Activated CD4-positive, alpha-beta T cell treated with anti-CD3 and anti-CD28 coated beads, Interleukin-2, amount 50 U/mL, for 24 hours (primary cell): ENCODE measurements around the gene GTF3C1.

ENCODE experiments used
- DNase-seq, 2 donors: peaks; one replicate each; pipeline ENCODE4 v3.0.0-alpha.2; 2020; ENCODE audit warnings: low read depth in 1 of 2, low spot score in 1 of 2

The GTF3C1 gene

DNA sequence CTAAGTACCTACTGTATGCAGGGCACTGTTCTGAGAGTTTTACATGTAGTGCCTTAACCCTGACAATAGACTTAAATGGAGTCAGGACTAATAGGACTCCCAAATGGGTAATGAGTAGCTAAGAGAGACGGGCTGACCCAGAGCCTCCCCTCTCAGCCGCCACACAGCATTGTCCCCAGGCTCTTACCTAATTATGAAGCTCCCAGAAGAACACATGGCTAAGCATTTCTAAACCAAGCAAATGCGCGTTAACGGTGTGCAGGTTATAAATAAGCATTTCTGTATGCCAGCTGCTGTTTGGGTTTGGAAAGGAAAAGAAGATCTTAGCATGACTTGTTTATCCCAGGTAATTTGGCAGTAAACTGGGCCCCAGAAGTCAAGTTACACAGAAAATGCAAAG, 14.5 kb upstream of the GTF3C1 start:
- DNase-seq: no peak

DNA sequence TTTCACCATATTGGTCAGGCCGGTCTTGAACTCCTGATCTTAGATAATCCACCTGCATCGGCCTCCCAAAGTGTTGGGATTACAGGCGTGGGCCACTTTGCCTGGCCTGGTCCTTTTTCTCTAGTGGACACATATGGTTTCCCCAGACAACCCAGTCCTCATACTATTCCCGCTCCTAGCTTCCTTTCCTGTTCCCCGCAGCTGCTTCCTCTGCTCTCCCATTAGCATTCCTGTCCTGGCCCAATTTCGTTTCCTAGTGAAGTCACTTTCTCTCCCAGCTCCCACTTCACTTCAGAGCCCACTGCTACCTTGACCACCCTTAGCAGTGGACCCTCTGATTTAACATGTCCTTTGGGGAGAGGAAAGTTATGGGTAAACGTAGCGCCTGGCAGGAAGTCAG, 11.5 kb upstream of the GTF3C1 start:
- DNase-seq: no peak

DNA sequence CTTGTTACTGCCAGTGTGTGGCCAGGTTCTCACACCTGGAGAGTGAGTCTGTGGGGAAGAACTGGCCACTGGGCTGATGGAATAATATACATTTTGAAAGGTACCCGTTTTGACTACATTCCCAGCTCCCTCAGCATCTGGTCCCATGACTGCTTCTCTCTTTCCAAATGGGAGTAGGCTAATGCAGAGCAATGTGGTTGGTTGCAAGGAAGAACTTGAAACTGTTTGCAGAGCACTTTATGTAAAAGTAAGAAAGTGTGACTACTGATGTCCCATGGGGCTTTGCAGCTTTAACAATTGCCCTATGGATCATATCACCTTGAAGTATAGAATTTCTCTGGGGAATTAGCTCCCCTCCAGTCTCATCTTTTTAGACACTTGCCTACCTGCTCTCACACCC, 9.2 kb upstream of the GTF3C1 start:
- no peak for DNase-seq

DNA sequence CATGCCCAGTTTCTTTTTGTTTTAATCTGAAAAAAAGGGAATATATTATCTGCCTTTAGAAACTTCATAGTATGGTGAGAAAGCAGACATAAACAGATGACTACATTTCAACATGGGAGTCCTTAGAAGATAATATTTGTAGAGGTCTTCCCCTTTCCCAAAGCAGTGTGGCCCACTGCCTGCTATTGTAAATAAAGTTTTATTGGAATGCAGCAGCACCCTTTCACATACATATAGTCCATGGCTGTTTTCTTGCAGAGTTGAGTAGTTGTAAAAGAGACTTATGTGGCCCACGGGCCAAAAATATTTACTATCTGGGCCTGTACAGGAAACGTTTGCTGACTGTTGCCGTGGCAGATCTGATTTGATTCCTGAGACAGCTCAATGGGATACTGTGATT, 8.7 kb upstream of the GTF3C1 start:
- DNase-seq: no peak

DNA sequence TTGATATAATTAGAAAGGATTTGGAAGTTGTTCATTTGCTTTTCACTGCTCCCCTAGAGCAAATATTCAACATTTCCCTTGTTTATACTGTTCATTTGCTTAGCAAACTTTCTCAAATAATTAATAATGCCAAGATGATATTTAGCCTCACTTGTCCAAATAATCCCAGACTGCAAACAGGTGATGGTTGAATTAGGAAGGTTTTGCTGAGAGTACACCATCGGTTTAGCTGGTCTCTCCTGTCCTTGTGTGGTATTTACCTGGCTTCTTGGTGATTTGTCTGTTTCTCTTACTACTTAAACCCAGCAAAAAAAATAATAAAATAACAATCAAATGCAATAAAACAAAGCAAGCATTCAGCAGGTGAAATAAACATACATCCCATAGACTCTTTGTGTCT, 6.8 kb upstream of the GTF3C1 start:
- DNase-seq: no peak

DNA sequence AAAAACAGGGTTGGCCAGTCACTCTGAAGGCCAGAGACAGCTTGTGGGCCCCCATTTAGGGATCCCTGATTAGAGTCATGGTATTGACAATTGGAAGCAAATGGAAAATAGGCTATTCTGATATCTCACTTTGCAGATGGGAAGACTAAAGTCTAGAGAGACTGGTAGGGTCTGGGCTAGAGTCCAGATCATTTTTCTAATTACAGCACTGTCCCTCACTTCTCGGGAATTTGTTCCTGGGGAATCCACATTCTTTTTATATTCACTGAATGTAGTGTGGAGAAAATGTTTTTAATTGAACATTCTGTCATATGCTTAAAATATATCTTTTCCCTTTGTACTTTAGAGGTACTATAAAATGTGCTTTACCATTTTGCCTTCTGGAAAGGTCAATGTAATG, 1.3 kb upstream of the GTF3C1 start:
- DNase-seq: no peak

DNA sequence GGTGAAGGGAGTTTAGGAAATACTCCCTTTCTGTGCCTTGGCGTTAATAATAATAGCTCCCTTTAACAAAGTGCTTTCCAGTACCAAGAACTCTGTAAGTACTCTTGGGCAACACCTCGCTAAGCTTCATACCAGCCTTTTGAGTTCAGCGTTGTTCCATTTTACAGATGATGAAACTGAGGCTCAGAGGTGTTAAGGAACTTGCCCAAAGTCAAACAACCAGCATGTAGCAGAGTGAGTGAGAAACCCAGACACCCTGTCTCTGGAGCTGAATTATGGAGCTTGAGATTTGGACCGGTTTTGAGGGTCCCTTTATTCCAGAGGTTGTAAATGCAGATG, 838 bp upstream of the GTF3C1 start:
- no peak for DNase-seq

DNA sequence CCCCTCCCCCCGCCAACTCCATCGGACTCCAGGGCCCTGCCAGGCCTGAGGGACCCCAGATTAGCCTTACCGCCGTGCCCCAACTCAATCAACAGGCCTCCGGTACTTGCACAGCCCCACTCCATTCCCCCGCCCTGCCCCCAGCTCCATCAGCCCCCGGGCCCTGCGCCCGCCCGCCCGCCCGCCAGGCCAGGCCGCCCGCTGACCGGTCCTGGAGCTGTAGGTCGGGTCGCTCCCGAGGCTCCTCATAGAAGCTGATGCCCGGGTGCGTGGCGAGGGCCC, 308 bp downstream of the GTF3C1 start:
- DNase-seq: no peak

DNA sequence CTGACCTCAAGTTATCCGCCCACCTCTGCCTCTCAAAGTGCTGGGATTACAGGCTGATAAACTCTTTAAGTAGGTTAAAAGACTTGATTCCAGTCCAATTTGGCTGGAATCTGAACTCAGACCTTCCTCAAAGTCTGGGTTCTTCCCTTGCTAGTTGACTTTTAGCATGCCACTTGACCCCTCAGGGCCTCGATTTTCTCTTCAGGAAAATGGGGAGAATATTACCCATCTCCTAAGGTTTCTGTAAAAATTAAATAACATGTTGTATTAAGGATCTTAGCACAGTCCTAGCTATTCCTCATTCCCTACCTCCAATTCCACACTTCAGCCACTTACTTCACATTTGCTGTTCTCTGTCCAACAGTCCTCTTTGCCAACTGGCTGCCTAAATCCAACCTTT, 1.9 kb downstream of the GTF3C1 start:
- no peak for DNase-seq

DNA sequence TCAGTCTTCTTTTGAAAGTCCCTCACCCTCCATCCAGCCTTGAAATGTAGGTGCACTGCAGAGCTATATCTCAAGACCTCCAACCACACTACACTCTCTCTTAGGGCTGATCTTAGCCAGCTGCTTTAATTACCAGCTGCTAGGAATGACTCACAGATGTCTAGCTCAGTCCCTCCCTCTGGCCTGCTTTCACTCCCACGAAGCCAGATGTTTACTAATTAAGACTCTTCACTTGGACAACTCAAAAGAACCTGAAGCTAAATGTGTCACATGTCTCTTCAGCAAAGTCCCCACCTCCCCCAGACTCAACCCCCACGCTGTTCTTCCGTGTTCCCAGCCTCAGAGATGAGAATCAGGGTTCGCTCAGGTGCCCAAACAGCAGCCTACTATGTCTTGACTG, 2.6 kb downstream of the GTF3C1 start:
- no peak for DNase-seq

DNA sequence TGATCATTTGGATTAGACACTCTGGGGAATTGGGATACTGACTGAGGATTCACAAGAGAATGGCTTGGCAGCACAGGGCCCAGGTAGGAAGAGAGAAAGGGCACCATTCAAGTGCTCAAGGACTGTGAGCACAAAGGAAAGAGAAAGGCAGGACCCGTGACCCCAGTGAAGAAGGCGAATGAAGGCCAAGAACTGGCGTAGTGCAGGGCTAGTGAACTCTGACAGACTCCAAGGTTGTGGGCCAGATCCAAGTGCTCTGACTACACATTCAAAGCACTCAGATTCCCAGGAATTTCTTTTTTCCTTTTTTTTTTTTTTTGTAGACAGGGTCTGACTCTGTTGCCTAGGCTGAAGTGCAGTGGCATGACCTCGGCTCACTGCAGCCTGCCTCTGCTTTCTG, 5.0 kb downstream of the GTF3C1 start:
- no peak for DNase-seq

DNA sequence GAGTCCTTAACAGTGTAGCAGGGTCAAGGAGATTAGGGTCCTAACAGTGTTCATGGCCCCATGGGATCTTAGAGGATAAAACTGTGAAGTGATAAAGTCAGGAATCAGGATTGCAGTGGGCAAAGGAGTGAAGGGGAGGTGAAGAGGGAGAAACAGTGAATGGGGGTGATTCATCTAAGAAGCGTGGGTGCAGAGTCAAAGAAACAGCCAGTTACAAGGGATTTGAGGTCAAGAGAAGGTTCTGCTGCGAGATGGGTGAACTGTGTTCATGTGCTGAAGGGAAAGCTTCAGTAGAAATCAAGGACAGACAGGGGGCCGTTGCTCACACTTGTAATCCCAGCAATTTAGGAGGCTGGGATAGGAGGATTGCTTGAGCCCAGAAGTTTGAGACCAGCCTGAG, 5.9 kb downstream of the GTF3C1 start:
- no peak for DNase-seq

DNA sequence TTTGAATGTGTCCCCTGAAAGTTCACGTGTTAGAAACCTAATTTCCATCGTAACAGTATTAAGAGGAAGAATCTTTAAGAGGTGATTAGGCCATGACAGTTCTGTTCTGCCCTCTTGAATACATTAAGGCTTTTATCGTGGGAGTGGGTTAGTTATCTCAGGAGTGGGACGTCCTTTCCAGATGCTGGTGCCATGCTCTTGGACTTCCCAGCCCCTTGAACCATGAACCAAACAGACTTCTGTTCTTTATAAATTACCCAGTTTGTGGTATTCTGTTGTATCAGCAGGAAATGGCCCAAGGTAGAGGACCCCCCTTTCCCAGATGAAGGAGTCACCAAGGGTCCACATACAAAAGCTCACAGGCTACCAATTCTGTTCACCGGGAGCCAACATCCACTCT, 10.1 kb downstream of the GTF3C1 start:
- DNase-seq: no peak

DNA sequence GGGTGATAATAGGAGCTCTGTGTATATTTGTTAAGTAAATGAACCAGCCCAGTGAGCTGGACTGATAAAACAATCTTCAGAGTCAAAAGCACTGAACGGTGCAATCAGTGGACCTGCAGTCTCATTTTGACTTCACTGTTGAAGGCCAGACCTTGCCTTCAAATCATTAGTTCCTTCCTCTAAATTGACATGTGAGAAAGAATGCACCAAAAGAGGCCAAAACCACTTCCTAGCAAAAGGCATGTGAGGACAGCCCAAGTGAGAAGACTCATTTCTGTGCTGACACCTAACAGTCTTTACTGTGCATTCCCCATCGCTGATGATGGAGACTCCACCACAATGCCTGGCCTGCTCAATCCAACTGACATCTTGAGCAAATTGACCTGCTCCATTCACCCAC, 10.6 kb downstream of the GTF3C1 start:
- DNase-seq: no peak

DNA sequence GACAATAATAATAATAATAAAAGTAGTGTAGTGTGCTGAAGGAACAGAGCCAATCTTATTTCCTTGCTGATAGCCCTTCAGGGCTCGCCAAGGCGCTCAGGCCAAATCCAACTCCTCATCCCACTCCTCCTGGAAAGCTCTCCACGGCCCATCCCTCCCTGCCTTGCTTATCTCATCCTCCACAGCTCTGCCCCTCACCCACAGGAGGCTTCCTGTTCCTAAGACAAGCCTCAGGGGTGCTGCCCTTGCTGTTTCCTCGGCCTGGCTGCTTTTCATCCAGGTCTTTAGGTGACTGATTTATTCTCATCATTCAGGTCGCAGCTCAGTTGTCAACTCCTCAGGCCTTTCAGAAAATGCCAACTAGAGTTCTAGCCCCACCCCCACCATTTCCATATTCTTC, 11.2 kb downstream of the GTF3C1 start:
- no peak for DNase-seq

DNA sequence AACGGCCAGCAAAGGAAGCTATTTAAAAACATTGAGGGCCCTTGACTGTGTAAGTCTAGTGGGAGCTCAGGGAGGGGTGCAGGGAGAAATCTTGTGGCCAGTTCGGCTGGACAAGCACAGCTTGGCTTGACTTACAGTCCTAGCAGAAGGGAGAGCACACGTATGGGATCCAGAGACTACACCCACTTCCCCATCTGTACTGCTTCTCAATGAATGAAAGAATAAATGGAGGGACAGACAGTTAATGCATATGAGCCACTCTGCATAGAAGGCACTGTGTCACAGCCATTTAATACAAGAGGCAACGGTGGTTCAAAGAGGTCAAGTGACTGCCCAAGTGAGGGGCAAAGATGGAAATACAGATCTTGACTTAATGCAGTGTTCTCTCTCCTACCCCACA, 15.5 kb downstream of the GTF3C1 start:
- DNase-seq: no peak

DNA sequence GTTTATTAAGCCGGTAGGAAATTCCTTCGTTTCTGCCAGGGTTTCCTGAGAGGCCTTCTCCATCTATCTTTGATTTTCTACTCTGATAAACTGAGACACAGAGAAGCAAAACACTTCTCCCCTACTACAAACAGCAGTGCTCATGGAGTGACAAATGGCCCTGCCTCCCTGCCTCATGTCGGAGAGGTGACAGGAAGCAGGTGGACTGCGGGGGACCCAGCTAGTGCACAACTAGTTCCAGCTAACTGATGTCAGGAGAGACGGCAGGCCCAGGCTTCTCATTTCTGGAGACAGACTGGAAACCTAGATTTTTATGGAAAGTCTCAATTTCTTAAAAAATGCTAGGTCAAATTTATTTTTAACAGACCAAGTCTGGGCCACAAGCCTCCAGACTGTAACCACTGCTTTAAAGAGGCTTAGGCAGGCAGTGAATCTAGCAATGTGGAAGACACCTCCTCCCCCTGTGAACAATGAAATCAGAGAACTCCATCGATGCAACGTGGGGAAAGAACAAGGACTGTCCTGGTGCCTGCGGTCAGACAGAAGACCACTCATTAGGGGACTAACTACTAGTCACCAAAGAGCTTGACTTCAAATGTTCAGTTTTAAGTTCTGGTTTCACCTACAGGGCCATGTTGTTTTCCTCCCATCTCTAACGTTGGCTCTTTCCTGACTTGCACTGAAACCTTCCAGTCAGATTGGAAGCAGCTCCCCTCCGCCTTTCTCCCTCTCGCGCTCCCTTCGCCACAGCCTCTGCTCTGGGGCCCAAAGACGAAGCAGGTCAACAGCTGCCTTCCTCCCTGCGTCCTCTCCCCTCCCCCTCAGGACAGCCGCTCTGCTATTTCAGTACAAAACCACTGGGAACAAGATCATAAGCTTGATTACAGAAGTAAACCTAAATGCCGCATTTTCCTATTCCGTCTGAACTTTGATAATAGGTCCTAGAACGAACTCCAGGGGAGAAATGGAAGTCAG, 17.6 kb downstream of the GTF3C1 start:
- DNase-seq: no peak

DNA sequence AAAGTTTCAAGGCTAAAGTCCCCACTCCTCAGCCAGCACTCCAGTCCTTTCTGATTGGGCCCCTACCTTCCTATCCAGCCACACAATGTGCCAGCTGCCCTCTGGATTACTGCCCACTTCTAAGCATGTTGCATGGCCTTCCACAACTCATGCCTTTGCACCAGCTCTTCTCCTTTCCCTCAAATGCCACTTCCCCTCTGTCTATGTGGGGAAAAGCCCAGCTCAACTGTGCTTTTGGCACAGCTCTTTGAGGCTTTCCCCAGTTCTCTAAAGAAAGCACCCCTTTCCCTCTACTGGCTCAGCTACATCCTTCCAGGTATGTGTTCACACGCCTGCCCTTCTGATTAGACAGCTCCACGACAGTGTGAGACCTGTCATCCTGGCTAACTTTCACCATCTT, 18.5 kb downstream of the GTF3C1 start:
- no peak for DNase-seq

DNA sequence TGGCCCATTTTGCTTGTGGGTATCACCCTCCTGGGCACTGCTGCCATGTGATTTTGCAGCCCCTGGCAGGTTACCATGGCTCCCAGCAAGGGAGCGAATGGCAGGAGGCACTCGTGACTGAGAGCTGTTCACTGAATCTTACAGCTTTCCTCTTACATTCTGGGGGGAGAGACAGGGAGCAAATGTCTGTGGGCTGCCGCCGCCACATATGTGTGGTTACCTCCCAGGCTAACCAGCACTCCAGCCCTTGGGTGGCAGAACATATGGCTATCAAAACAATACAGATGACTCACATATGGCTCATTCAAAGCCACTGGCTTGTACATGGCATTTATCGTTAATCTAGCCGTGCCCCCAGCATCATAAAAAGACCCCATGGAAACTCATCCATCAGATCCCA, 19.8 kb downstream of the GTF3C1 start:
- DNase-seq: no peak

DNA sequence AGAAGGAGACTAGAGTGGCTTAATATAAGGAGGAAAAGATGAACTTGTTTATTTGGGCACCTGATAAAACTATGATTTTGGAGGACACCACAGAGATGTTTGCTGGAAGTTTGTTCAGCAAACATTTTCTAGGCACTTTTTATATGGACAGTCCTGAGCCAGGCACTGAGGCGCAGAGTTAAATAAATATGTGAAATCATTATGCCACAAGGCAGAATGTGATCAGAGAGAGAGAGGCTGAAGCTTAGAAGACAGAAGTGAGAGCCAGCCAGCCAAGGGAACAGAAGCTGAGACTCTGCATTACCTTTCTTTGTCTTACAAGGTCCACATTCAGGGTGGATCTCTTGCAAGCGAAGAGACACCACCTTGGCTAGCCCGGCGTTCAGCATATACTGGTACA, 21.4 kb downstream of the GTF3C1 start:
- no peak for DNase-seq

DNA sequence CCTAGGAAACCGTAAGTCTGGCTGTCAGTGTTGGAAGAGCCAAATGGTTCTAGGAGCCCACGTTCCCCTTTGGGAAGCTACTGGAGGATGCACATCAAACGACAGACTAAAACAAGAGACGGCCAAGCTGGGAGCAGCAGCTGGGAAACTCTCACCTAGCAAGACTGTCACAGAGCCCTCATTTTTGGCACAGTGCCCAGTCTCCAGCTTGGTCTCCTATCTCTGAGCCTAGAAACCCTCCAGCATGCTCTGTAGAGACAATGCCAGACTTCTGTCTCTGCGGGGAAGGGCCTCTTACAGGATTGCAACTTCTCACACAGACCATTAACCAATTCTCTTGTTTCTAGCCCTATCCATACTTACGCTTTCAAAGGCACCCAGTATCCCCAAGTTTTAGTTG, 23.5 kb downstream of the GTF3C1 start:
- no peak for DNase-seq

DNA sequence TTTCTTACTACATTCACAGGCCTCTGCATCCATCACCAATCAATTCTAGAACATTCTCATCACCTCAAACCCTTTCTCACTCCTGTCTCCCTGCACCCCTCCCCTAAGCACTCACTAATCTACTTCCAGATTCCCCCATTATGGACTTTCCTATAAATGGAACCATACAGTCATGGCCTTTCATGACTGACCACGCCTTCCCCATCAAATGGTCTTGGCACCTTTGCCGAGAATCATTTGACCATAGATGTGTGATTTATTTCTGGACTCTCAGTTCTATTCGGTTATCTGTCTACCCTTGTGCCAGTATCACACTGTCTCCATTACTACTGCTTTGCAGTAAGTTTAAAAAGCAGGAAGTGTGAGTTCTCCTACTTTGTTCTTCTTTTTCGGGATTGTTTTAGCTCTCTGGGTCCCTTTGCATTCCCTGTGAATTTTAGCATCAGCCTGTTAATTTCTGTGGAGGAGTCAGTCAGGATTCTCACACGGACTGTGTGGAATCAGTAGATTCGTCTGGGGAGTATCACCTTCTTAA, 27.5 kb downstream of the GTF3C1 start:
- DNase-seq: no peak

DNA sequence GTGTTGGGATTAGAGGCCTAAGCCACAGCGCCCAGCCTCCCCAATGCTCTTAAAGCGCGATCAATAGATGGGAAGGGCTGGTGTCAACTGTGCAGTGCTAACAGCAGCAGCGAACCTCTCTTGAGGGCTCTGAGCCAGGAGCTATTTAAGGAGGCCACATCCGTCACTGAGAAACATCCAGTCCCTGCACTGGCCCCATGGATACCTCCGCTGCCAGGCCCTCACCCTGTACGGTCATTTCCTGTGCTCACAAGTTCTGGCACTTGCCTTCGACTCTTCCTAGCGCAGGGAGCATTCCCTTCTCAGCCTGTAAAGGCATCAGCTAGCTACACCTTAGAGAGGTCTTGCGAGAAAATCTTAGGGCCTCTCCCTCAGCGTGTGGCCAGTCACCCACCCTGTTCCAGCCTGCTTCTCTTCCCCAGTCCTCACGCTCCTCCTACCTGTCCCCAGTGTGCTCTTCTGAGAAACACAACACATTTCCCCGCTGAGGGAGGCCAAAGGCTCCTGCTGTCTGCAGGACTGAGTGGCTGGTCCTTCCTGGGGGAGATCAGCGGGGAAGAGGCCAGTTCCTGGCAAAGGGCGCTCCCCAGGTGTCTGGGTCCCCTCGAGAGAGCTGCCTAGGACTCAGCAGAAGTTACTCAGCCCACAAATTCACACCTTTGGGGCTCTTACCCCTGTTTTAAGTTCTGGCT, 28.6 kb downstream of the GTF3C1 start:
- no peak for DNase-seq
